ENCODE measurements around the gene FMNL3. TPM values are rescaled to one million over a fixed set of nuclear protein-coding genes. Genes with fewer than 3 reads are reported as not detected.
"Not testable (repeated sequence)": the region's sequence is repeated elsewhere in the genome, so short reads cannot be mapped to it uniquely, and the experiment has no call there.

The FMNL3 gene
- total RNA-seq, 1 donor from 2014 or later: 84.3 TPM

DNA sequence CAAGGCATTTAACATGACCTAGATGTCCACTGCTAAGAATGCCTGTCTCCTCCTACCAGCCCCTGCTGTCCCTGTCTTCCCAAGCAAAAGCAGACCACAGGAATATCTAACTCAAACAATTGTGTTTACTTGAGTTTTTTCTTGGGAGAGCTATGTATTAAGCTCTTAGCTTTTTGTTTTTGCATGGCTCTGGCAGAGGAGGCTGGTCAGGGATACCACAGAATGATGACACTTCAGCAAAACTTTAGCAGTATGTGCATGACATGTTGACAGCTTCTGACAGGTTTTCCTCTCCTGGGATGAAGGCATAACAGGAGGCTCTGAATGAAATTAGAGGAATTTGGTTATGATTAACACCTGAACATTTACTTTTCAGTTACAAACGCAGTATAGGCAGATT is 41.1 kb upstream of the FMNL3 start:
- H3K36me3 Mint-ChIP-seq (ENCODE audit: low read depth): peaks cover 66% of the 10 kb centered on the region
- TF ChIP-seq, protein P1, sequence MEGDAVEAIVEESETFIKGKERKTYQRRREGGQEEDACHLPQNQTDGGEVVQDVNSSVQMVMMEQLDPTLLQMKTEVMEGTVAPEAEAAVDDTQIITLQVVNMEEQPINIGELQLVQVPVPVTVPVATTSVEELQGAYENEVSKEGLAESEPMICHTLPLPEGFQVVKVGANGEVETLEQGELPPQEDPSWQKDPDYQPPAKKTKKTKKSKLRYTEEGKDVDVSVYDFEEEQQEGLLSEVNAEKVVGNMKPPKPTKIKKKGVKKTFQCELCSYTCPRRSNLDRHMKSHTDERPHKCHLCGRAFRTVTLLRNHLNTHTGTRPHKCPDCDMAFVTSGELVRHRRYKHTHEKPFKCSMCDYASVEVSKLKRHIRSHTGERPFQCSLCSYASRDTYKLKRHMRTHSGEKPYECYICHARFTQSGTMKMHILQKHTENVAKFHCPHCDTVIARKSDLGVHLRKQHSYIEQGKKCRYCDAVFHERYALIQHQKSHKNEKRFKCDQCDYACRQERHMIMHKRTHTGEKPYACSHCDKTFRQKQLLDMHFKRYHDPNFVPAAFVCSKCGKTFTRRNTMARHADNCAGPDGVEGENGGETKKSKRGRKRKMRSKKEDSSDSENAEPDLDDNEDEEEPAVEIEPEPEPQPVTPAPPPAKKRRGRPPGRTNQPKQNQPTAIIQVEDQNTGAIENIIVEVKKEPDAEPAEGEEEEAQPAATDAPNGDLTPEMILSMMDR (IDR thresholded peaks at IDR 0.05): no peak
- no peak overlapping the region for H3K4me3 Mint-ChIP-seq
- no peaks in the 10 kb centered on the region for H3K27me3 Mint-ChIP-seq
- peaks cover 88% of the 10 kb centered on the region for H3K4me1 Mint-ChIP-seq
- H3K27ac Mint-ChIP-seq: peak overlapping the region; percentile 35
- H3K9me3 Mint-ChIP-seq: no peaks in the 10 kb centered on the region
- intact Hi-C loops (cut with micrococcal nuclease): no loop called here
- no peak for ATAC-seq (ENCODE audit: low read depth)
- POLR2A ChIA-PET: interaction anchor here (0.6 to 1.6 kb wide), 2 partner anchors 14 to 62 kb away, joined by 3 to 5 read pairs; no protein-coding TSS in a partner anchor
- CTCF ChIA-PET: interaction anchor here (1.0 to 2.0 kb wide), 4 partner anchors 7 to 91 kb away, joined by 3 to 9 read pairs (median 5); partner anchors contain the start of gene TMBIM6
- no peak for DNase-seq

DNA sequence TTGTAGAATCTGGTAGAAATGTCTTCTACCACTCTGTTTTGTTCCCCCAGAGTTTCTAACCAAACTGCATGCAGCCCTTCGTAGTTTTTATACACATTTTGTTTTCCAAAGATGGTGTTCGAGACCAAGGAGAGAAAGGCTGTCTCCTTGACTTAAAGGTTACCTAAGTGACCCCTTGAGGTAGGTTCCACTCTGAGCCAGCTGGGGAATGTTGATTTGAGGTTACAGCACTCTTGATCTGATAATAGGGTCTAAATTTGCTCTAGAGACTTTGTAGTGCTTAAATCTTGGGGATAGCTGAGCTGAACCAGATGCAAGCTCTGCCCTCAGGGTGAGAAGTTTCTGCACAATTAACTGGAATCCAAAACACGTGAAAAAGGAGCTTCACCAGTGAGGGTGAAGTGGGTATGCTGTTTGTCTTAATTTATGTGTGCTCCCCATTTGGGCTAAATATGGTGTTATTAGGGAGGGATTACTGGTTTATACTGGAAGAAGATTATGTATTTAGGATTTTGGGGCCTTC is 37.2 kb upstream of the FMNL3 start:
- Mint-ChIP-seq H3K9me3 (no peaks in the 10 kb centered on the region), H3K27ac (peak overlapping the region; percentile 6), H3K4me1 (peaks cover 77% of the 10 kb centered on the region), H3K4me3 (peak overlapping the region; percentile 5), H3K36me3 (ENCODE audit: low read depth) (peaks cover 48% of the 10 kb centered on the region), H3K27me3 (no peaks in the 10 kb centered on the region)
- no peak for DNase-seq
- TF ChIP-seq, protein P1 (IDR thresholded peaks at IDR 0.05): no peak
- POLR2A ChIA-PET: no interaction called here
- intact Hi-C loops (cut with micrococcal nuclease): no loop called here
- CTCF ChIA-PET: interaction anchor here (0.6 to 1.2 kb wide), 3 partner anchors 19 to 108 kb away, joined by 3 to 6 read pairs (median 4); no protein-coding TSS in a partner anchor
- ATAC-seq (ENCODE audit: low read depth): no peak

DNA sequence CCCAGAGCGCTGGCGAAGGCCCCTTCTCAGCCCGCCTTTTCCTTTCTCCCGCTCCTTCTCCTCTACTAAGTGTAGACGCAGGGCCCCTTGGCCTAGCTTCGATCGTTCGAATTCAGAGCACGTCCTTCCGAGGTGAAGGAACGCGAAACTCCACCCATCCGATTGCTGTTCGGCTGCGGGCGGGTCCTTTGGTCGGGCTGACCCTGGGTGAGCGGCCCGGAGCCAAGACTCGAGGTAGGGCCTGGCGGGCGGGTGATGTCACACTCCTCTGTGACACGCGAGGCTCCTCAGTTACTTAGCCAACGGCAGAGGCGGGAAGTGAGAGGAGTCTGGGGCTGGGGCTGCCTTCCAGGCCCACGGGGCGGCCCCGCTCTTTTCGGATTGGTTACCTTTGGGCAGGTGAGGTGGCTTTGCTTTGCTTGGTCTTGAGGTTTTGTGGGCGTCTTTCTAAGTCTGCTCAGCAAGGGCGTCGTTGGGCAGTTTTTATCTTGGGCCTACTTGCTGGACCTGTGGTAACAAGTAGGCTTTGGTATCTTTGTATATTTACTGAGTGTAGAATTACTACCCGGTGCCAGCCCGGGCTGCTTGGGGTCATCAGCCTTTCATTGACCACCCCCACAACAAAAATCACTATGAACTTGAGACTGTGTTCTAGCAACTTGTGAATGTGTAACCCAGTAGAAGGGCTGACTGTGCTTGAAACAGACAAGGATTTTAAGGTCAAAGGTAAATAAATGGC is 34.8 kb upstream of the FMNL3 start:
- Mint-ChIP-seq H3K4me1 (peaks cover 57% of the 10 kb centered on the region), H3K9me3 (no peaks in the 10 kb centered on the region), H3K36me3 (ENCODE audit: low read depth) (peaks cover 38% of the 10 kb centered on the region), H3K27me3 (no peaks in the 10 kb centered on the region), H3K27ac (peak overlapping the region; percentile 98), H3K4me3 (peak overlapping the region; percentile 95)
- CTCF ChIA-PET: interaction anchor here (0.6 to 2.8 kb wide), 32 partner anchors 7 to 454 kb away, joined by 3 to 48 read pairs (median 4); partner anchors contain the start of genes BCDIN3D and NCKAP5L
- DNase-seq (peak; percentile 74), ATAC-seq (ENCODE audit: low read depth) (peak; percentile 54)
- TF ChIP-seq, protein P1 (IDR thresholded peaks at IDR 0.05): no peak
- intact Hi-C loops (cut with micrococcal nuclease): loop anchor here (1.0 kb wide), 10 partner anchors 11 to 370 kb away; partner anchors contain the start of genes COX14, FMNL3, NCKAP5L and PRPF40B
- POLR2A ChIA-PET: interaction anchor here (0.6 to 2.2 kb wide), 53 partner anchors 8 to 1607 kb away, joined by 3 to 43 read pairs (median 6); partner anchors contain the start of genes BCDIN3D, CERS5, COX14 and KANSL2

DNA sequence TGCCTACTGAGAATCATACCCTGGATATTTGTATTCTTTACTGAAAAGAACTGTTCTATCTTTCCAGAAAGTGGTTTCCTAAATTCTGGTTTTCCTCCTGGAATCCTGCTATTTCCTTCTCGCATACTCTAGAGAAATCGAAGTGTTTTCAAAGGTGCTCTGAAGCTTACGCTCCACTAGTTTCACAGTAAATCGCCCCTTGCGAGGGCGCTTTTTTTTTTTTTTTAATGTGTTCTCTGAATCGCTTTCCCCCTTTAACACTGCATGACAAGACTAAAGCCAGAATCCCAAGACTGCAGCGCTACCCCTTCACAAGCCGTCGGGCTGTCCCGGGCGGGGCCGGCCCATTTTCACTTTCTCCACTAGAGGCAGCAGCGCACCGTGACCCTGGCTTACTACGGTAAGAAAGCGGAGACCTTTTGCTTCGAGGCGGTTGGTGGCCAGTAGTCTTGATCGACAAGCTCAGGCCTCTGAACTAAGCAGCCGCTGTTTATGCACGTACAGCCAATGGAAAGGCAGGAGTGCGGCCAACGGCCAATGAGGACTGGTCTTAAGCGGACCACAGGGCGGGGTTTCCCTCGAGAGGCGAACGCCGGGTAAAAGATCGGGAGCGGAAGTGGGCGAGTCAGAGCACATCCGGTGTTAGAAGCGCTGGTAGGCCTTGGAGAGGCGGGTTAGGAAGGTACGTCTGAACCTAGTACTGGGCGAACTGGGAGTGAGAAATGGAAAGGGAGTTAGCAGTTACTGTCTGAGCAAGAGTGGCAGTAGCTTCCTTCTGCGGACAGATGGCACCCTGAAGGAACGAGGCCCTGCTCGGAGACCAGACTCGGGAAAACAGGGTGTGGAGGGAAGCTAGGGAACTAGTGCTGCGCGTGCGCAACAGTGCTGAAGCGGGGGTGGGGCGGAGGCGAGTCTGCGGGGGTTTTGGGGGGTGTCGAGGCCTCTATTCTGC is 34.0 kb upstream of the FMNL3 start, which contains the start of gene TMBIM6:
TMBIM6 (plus strand) TSS at position 628 of the 952 bp plus-strand sequence. CDS start 10,937 bp downstream, outside the sequence.
- Mint-ChIP-seq H3K9me3 (no peaks in the 10 kb centered on the region), H3K4me3 (peak within 1 kb of the TSS; percentile 95), H3K4me1 (peaks cover 49% of the 10 kb centered on the region), H3K27me3 (no peaks in the 10 kb centered on the region), H3K27ac (peak within 1 kb of the TSS; percentile 98), H3K36me3 (ENCODE audit: low read depth) (peaks cover 31% of the 10 kb centered on the region)
- CTCF ChIA-PET: interaction anchor here (0.6 to 2.8 kb wide), 35 partner anchors 8 to 453 kb away, joined by 3 to 48 read pairs (median 4); partner anchors contain the start of genes BCDIN3D and NCKAP5L
- TF ChIP-seq, protein P1 (IDR thresholded peaks at IDR 0.05): no peak
- DNase-seq (peak; percentile 92), ATAC-seq (ENCODE audit: low read depth) (peak; percentile 91)
- intact Hi-C loops (cut with micrococcal nuclease): loop anchor here (1.0 kb wide), 10 partner anchors 12 to 371 kb away; partner anchors contain the start of genes COX14, FMNL3, NCKAP5L and PRPF40B
- POLR2A ChIA-PET: interaction anchor here (0.6 to 2.2 kb wide), 61 partner anchors 9 to 1606 kb away, joined by 3 to 43 read pairs (median 6); partner anchors contain the start of genes ATF1, BCDIN3D, CERS5 and COX14

DNA sequence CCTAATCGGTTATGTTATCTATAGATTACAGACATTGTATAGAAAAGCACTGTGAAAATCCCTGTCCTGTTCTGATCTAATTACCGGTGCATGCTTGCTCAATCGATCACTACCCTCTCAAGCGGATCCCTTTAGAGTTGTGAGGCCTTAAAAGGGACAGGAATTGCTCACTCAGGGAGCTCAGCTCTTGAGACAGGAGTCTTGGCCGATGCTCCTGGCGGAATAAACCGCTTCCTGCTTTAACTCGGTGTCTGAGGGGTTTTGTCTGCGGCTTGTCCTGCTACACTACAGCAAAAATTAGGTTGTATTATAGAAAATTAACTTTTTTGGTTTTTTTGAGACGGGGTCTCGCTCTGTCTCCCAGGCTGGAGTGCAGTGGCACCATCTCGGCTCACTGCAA is 33.1 kb upstream of the FMNL3 start:
- H3K27me3 Mint-ChIP-seq; DNase-seq; H3K4me3 Mint-ChIP-seq; intact Hi-C loops (cut with micrococcal nuclease); H3K9me3 Mint-ChIP-seq; ATAC-seq (ENCODE audit: low read depth): not testable (repeated sequence)
- peaks cover 29% of the 10 kb centered on the region for H3K36me3 Mint-ChIP-seq (ENCODE audit: low read depth)
- peak overlapping the region; percentile 5 for H3K27ac Mint-ChIP-seq
- CTCF ChIA-PET: interaction anchor here (0.9 to 2.8 kb wide), 9 partner anchors 13 to 98 kb away, joined by 3 to 48 read pairs (median 8); no protein-coding TSS in a partner anchor
- H3K4me1 Mint-ChIP-seq: peaks cover 43% of the 10 kb centered on the region
- POLR2A ChIA-PET: interaction anchor here (1.4 to 2.2 kb wide), 8 partner anchors 10 to 344 kb away, joined by 10 to 43 read pairs (median 20); partner anchors contain the start of genes BCDIN3D, PRPF40B and SMARCD1

DNA sequence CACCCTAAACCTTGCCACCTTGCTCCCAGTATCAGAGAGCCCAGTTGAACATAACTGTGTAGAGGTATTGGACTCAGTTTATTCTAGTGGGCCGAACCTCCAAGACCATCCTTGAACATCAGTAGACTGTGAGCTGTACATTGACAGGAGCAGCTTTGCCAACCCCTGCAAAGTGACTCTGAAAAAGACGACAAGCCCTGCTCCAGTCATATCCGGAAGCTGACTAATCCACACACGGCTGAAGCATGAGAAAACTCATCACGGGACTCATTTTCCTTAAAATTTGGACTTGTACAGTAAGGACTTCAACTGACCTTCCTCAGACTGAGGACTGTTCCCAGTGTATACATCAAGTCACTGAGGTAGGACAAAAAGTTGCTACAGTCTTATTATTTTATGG is 31.5 kb upstream of the FMNL3 start:
- H3K4me1 Mint-ChIP-seq: peaks cover 29% of the 10 kb centered on the region
- H3K27ac Mint-ChIP-seq; intact Hi-C loops (cut with micrococcal nuclease); CTCF ChIA-PET; H3K9me3 Mint-ChIP-seq; ATAC-seq (ENCODE audit: low read depth); DNase-seq; H3K4me3 Mint-ChIP-seq; H3K27me3 Mint-ChIP-seq: not testable (repeated sequence)
- H3K36me3 Mint-ChIP-seq (ENCODE audit: low read depth): peaks cover 17% of the 10 kb centered on the region
- POLR2A ChIA-PET: interaction anchor here (0.5 kb wide), 1 partner anchor 34 kb away, joined by 6 read pairs; no protein-coding TSS in a partner anchor

DNA sequence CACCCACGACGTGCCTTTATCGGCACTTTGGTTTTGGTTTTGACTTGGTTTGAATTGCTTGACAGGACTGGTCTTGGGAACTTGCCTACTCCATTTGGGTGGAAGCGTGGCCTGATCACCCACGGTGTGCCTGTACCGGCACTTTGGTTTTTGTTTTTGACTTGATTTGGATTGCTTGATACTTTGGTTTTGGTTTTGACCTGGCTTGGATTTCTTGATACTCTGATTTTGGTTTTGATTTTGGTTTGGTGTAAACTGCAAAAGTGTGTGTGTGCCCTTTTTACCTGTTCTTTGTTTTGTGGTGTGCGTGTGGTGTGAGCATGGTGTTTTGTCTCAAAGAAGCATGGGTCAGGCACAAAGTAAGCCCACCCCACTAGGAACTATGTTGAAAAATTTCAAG is 27.7 kb upstream of the FMNL3 start:
- POLR2A ChIA-PET; intact Hi-C loops (cut with micrococcal nuclease); H3K27ac Mint-ChIP-seq; H3K4me3 Mint-ChIP-seq; ATAC-seq (ENCODE audit: low read depth); H3K36me3 Mint-ChIP-seq (ENCODE audit: low read depth); CTCF ChIA-PET; H3K4me1 Mint-ChIP-seq; H3K9me3 Mint-ChIP-seq; DNase-seq; H3K27me3 Mint-ChIP-seq: not testable (repeated sequence)

Data from activated B cell treated with CpG ODN at 0.5 μM for 24 hours (primary cell).